Right atrium auricular region (tissue), 2 donors: ENCODE results near the gene MSGN1. TPM values are rescaled to one million over a fixed set of nuclear protein-coding genes. Genes with fewer than 3 reads are reported as not detected.

Experiments used
- DNase-seq: peaks from one replicate; pipeline ENCODE4 v3.0.0-alpha.2; 2019; ENCODE audit warnings: low spot score
- H3K27ac ChIP-seq, 2 donors: fragments of 200-600 bp; sonication (generic); 1 replicate in 1 of 2; 2 replicates in 1 of 2; pipeline ENCODE4 v1.5.1; 2016 to 2019
- H3K27me3 ChIP-seq, 2 donors: fragments of 200-600 bp; sonication (generic); one replicate each; pipeline versions ENCODE4 v1.5.1 to v1.6.0; 2017 to 2019
- H3K36me3 ChIP-seq: fragments of 200-600 bp; sonication (generic); one replicate; pipeline ENCODE4 v1.5.1; 2016
- H3K4me1 ChIP-seq, 2 donors: fragments of 200-600 bp; sonication (generic); one replicate each; pipeline versions ENCODE4 v1.5.1 to v1.6.0; 2017 to 2019
- H3K4me3 ChIP-seq, 2 donors: fragments of 200-600 bp; sonication (generic); 1 replicate in 1 of 2; 2 replicates in 1 of 2; pipeline ENCODE4 v1.5.1; 2017 to 2019; ENCODE audit warnings: mild to moderate bottlenecking in 1 of 2, moderate library complexity in 1 of 2
- H3K9me3 ChIP-seq, 2 donors: fragments of 200-600 bp; sonication (generic); one replicate each; pipeline ENCODE4 v1.5.1; 2019
- total RNA-seq, 2 donors: library from RNA; depleted of rRNA; stranded (reverse); fragments of >200 nt; gene quantifications; one replicate each; pipeline ENCODE4 v1.1.0, GENCODE V29; 2016
- TF ChIP-seq, protein P1 (sequence below), 2 donors: fragments of 200-600 bp; sonication (generic); IDR thresholded peaks; one replicate each; pipeline ENCODE4 v1.5.1; 2019; ENCODE audit warnings: antibody characterized with exemption in 2 of 2

The MSGN1 gene
- total RNA-seq, 2 donors from 2014 or later: not detected

DNA sequence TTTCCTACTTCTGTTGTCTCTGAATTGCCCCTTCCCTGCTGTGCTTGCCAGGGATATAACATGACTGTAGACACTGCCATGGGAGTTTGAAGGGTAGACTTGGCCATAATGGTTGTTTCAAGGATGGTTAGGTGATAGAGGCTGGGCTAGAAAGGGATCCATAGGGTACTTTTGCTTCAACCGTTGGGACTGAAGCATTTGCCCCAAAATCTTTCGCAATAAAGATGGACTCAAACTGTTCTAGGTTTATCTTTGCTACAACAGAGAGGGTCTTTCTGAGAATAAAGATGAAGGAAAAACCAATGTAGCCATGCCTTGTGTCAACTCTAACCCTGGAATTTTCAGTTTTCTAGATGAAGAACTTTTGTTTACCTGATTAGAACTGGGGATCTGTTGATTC is 27.2 kb downstream of the MSGN1 start:
- Histone ChIP-seq H3K36me3 (no peaks in the 10 kb centered on the region), H3K4me1 (no peaks in the 10 kb centered on the region), H3K9me3 (no peaks in the 10 kb centered on the region), H3K27me3 (no peaks in the 10 kb centered on the region), H3K27ac (no peak overlapping the region), H3K4me3 (no peak overlapping the region)
- TF ChIP-seq, protein P1, sequence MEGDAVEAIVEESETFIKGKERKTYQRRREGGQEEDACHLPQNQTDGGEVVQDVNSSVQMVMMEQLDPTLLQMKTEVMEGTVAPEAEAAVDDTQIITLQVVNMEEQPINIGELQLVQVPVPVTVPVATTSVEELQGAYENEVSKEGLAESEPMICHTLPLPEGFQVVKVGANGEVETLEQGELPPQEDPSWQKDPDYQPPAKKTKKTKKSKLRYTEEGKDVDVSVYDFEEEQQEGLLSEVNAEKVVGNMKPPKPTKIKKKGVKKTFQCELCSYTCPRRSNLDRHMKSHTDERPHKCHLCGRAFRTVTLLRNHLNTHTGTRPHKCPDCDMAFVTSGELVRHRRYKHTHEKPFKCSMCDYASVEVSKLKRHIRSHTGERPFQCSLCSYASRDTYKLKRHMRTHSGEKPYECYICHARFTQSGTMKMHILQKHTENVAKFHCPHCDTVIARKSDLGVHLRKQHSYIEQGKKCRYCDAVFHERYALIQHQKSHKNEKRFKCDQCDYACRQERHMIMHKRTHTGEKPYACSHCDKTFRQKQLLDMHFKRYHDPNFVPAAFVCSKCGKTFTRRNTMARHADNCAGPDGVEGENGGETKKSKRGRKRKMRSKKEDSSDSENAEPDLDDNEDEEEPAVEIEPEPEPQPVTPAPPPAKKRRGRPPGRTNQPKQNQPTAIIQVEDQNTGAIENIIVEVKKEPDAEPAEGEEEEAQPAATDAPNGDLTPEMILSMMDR (IDR thresholded peaks at IDR 0.05): no peak
- DNase-seq: no peak

DNA sequence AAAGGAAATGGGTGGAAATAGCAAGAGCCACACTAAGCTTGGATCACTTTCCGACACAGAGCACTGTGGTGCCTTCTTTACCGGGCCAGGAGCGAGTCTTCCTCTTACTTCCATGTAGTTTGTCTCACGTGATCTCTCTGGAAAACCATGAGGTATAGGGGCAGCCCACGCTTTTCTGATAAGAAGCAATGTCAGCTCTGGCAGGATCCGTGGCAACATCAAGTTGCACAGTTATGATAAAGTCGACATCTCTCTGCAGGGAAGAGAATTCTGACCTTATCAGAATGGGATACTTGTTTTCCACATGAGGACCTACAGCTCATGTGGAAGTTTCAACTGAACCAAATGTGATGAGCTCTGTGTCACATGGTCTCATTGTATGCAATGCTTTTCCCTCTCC is 29.5 kb downstream of the MSGN1 start:
- no peak overlapping the region for H3K4me3 ChIP-seq
- no peak overlapping the region for H3K27ac ChIP-seq
- H3K27me3 ChIP-seq: no peaks in the 10 kb centered on the region
- no peak for DNase-seq
- no peaks in the 10 kb centered on the region for H3K9me3 ChIP-seq
- H3K36me3 ChIP-seq: no peaks in the 10 kb centered on the region
- H3K4me1 ChIP-seq: no peaks in the 10 kb centered on the region
- TF ChIP-seq, protein P1 (IDR thresholded peaks at IDR 0.05): no peak

DNA sequence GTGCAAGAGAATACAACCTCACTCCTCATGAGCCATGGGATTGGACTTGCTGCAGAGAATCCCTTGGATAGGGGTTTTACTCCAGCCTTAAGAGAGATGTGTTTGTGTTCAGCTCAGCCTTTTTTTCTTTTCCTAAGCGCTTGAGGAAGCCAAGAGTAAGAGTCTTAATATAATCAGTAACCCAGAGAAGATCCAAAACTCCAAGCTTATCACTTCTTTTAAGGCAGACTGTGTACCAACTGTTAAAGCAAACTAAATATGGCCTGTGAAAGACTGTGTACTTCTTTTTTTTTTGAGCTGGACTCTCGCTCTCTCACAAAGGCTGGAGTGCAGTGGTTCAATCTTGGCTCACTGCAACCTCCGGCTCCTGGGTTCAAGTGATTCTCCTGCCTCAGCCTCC is 30.4 kb downstream of the MSGN1 start:
- H3K4me3 ChIP-seq: no peak overlapping the region
- no peaks in the 10 kb centered on the region for H3K4me1 ChIP-seq
- no peaks in the 10 kb centered on the region for H3K36me3 ChIP-seq
- DNase-seq: no peak
- H3K9me3 ChIP-seq: no peaks in the 10 kb centered on the region
- TF ChIP-seq, protein P1 (IDR thresholded peaks at IDR 0.05): no peak
- H3K27ac ChIP-seq: no peak overlapping the region
- no peaks in the 10 kb centered on the region for H3K27me3 ChIP-seq

DNA sequence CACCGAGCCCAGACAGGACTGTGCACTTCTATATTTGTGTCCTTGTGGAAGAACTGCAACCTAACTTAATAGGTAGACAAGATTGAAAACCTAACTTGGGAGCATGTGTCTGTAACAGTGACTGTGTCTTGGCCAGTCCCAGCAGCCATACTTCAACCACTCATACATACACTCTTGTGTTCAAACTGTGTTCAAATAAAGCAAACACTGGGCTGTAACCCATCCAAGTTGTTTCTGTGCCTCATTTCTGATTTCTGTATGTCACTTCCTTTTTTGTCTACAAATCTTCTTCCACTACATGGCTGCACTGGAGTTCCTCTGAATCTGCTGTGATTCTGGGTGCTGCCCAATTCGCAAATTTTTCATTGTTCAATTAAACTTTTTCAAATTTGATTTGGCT is 31.0 kb downstream of the MSGN1 start:
- no peak overlapping the region for H3K4me3 ChIP-seq
- no peak for DNase-seq
- H3K9me3 ChIP-seq: no peaks in the 10 kb centered on the region
- no peaks in the 10 kb centered on the region for H3K4me1 ChIP-seq
- no peaks in the 10 kb centered on the region for H3K36me3 ChIP-seq
- H3K27ac ChIP-seq: no peak overlapping the region
- no peaks in the 10 kb centered on the region for H3K27me3 ChIP-seq
- TF ChIP-seq, protein P1 (IDR thresholded peaks at IDR 0.05): no peak

DNA sequence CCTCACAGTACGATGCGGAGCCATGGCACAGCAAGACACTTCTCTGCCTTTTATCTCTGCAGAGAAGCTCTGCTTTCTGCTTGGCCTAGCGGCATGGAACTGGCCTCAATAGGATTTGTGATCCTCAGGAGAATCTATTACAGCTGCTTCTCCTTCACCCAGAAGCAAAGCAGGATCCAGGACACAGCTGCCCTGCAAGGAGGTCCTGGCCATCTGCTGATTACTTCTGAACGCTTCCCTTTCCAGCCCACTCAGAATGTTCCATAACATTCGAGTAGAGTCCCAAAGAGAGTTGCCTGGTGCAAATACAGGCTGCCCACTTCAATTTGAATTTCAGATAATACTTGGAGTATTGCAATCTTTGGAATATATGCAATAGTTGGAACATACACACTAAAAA is 33.0 kb downstream of the MSGN1 start:
- Histone ChIP-seq H3K27me3 (no peaks in the 10 kb centered on the region), H3K4me1 (no peaks in the 10 kb centered on the region), H3K36me3 (no peaks in the 10 kb centered on the region), H3K4me3 (no peak overlapping the region), H3K9me3 (no peaks in the 10 kb centered on the region), H3K27ac (no peak overlapping the region)
- TF ChIP-seq, protein P1 (IDR thresholded peaks at IDR 0.05): no peak
- no peak for DNase-seq

DNA sequence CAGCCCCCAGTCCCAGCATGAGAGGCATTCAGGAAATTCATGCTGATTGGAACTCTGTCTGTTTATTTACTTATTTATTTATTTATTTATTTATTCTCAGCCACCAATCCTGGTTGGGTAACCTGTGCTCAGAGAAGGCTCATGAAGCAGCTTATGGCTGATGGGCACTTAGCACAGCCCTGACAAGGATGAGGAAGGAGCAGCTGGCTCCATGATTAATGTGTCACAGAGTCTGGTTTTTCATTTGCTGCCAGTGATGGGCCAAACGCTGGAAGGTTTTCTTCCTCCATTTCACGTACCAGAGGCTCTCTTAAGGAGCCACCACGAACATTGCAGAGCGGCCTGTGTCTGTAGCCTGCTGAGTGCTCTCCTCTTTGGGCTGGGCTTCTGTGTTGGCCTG is 33.9 kb downstream of the MSGN1 start:
- Histone ChIP-seq H3K4me3 (no peak overlapping the region), H3K9me3 (no peaks in the 10 kb centered on the region), H3K27me3 (no peaks in the 10 kb centered on the region), H3K4me1 (no peaks in the 10 kb centered on the region), H3K27ac (no peak overlapping the region), H3K36me3 (no peaks in the 10 kb centered on the region)
- no peak for DNase-seq
- TF ChIP-seq, protein P1 (IDR thresholded peaks at IDR 0.05): no peak
